ENCODE measurements around the gene FER. TPM values are rescaled to one million over a fixed set of nuclear protein-coding genes. Genes with fewer than 3 reads are reported as not detected.
A peak's percentile ranks its signal among the peaks of the same experiment; 100 is the strongest.

The FER gene
- total and polyA plus RNA-seq, 2 of the 13 experiments (the other 11 are each of a cell fraction or from before 2014, with no cell fraction given), result 7.9 to 29.0 TPM

DNA sequence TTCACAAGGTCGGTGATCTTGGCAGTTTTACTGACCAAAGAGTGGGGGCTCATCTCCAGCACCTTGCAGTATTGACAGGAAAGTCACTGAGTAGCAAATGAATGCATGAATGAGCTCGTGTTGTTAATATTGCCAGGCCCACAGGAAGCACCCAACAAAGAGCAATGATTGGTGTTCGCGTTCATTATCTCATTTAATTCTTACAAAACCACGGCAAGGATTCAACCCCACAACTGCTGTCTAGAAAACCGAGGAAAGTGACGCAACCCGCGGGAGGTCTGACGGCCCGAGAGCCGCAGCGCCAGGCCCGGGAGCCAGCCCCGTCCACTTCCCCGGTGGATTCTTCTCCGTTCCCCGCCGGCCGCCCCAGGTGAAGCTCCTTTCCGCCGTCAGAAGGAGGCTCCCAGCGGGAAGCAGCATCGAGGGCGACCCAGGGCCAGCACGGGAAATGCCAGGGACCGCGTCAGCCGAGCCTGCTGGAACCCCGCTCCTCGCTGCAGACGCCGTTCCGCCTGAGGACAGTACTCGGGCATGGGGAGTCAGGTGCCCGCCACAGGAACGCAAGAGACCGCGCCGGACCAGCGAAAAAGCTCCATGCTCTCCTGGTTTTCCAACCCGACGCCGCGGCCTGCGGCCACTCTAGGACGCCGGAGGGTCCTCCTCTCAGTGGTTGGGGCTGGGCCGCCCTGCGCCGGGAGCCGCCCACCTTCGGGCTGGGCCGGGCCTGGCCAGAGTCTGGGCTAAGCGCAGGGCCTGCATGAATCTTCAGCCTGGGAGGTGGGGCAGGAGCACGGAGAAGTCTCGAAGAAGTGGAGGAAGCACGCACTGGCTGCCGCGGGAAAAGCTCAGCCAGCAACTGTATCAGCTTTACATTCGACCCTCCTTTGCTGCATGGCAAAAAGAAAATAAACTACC is 19.8 kb upstream of the FER start (continued):
- TF ChIP-seq, protein P1, sequence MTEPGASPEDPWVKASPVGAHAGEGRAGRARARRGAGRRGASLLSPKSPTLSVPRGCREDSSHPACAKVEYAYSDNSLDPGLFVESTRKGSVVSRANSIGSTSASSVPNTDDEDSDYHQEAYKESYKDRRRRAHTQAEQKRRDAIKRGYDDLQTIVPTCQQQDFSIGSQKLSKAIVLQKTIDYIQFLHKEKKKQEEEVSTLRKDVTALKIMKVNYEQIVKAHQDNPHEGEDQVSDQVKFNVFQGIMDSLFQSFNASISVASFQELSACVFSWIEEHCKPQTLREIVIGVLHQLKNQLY (CRISPR knock-in tag; IDR thresholded peaks at IDR 0.05), result no peak
- TF ChIP-seq SIX1 (CRISPR knock-in tag; IDR thresholded peaks at IDR 0.05; ENCODE audit: borderline replicate concordance) (0 out of 2 replicates have a peak, but pooled peaks have one; percentile 27), PHF8 (CRISPR knock-in tag; IDR thresholded peaks at IDR 0.05) (peak; percentile 98), HNRNPL (IDR thresholded peaks at IDR 0.05; ENCODE audit: low read depth, low read length) (no peak; the same call in 1 of the 2 replicates), ZBTB42 (CRISPR knock-in tag; IDR thresholded peaks at IDR 0.05) (peak; percentile 59; the same call in 1 of the 2 replicates), RBAK (CRISPR knock-in tag; IDR thresholded peaks at IDR 0.05) (no peak), JUNB (CRISPR knock-in tag; IDR thresholded peaks at IDR 0.05; ENCODE audit: borderline replicate concordance) (no peak), ZNF30 (CRISPR knock-in tag; IDR thresholded peaks at IDR 0.05) (peak; percentile 68), MED8 (CRISPR knock-in tag; IDR thresholded peaks at IDR 0.05; ENCODE audit: insufficient replicate concordance) (peak; percentile 84), SUZ12 (IDR thresholded peaks at IDR 0.05; ENCODE audit: low read depth, low read length) (no peak), IKZF4 (CRISPR knock-in tag; IDR thresholded peaks at IDR 0.05; ENCODE audit: borderline replicate concordance, low read depth, not compliant biosample characterization) (peak; percentile 42), HOXA7 (CRISPR knock-in tag; IDR thresholded peaks at IDR 0.05) (no peak), ZBTB1 (CRISPR knock-in tag; IDR thresholded peaks at IDR 0.05; ENCODE audit: borderline replicate concordance) (no peak; the same call in 1 of the 2 replicates), ZNF121 (CRISPR knock-in tag; IDR thresholded peaks at IDR 0.05) (peak; percentile 52; the same call in 1 of the 2 replicates)
- TF ChIP-seq, protein P2, sequence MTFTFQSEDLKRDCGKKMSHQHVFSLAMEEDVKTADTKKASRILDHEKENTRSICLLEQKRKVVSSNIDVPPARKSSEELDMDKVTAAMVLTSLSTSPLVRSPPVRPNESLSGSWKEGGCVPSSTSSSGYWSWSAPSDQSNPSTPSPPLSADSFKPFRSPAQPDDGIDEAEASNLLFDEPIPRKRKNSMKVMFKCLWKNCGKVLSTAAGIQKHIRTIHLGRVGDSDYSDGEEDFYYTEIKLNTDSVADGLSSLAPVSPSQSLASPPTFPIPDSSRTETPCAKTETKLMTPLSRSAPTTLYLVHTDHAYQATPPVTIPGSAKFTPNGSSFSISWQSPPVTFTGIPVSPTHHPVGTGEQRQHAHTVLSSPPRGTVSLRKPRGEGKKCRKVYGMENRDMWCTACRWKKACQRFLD (CRISPR knock-in tag; IDR thresholded peaks at IDR 0.05; ENCODE audit: borderline replicate concordance), result no peak
- TF ChIP-seq, protein P3, sequence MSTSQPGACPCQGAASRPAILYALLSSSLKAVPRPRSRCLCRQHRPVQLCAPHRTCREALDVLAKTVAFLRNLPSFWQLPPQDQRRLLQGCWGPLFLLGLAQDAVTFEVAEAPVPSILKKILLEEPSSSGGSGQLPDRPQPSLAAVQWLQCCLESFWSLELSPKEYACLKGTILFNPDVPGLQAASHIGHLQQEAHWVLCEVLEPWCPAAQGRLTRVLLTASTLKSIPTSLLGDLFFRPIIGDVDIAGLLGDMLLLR (CRISPR knock-in tag; IDR thresholded peaks at IDR 0.05), result peak; percentile 75; the same call in 1 of the 2 replicates
- TF ChIP-seq, protein P4, sequence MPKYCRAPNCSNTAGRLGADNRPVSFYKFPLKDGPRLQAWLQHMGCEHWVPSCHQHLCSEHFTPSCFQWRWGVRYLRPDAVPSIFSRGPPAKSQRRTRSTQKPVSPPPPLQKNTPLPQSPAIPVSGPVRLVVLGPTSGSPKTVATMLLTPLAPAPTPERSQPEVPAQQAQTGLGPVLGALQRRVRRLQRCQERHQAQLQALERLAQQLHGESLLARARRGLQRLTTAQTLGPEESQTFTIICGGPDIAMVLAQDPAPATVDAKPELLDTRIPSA (CRISPR knock-in tag; IDR thresholded peaks at IDR 0.05; ENCODE audit: borderline replicate concordance), result peak; percentile 88; the same call in 1 of the 2 replicates
- TF ChIP-seq, protein P5, sequence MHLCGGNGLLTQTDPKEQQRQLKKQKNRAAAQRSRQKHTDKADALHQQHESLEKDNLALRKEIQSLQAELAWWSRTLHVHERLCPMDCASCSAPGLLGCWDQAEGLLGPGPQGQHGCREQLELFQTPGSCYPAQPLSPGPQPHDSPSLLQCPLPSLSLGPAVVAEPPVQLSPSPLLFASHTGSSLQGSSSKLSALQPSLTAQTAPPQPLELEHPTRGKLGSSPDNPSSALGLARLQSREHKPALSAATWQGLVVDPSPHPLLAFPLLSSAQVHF (CRISPR knock-in tag; IDR thresholded peaks at IDR 0.05), result peak; percentile 65; the same call in 1 of the 2 replicates
- TF ChIP-seq, protein P6, sequence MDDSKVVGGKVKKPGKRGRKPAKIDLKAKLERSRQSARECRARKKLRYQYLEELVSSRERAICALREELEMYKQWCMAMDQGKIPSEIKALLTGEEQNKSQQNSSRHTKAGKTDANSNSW (CRISPR knock-in tag; IDR thresholded peaks at IDR 0.05; ENCODE audit: borderline replicate concordance), result no peak; the same call in 1 of the 2 replicates

Measured in HepG2 (cell line).